Ishikawa (cell line): ENCODE measurements around the gene COG1.

ENCODE experiments used
- CREB1 ChIP-seq: IDR thresholded peaks from 2 replicates; pipeline ENCODE4 v1.6.1; 2012; ENCODE audit warnings: low read depth
- EP300 ChIP-seq: IDR thresholded peaks from 2 replicates; pipeline ENCODE4 v1.6.1; 2012; ENCODE audit warnings: borderline replicate concordance
- FOXM1 ChIP-seq: IDR thresholded peaks from 2 replicates; pipeline ENCODE4 v1.6.1; 2012; ENCODE audit warnings: low read depth, borderline replicate concordance
- RAD21 ChIP-seq: IDR thresholded peaks from 2 replicates; pipeline ENCODE4 v1.6.1; 2012; ENCODE audit warnings: low read depth
- TEAD4 ChIP-seq: IDR thresholded peaks from 2 replicates; pipeline ENCODE4 v1.6.1; 2012
- YY1 ChIP-seq: IDR thresholded peaks from 2 replicates; pipeline ENCODE4 v1.6.1; 2012; ENCODE audit warnings: low read depth
- TF ChIP-seq, protein P1 (sequence below): IDR thresholded peaks from 2 replicates; pipeline ENCODE4 v1.6.1; 2012; ENCODE audit warnings: low read depth, mild to moderate bottlenecking

- TF ChIP-seq RAD21 (no peak), EP300 (no peak), YY1 (no peak), CREB1 (no peak), TEAD4 (no peak), FOXM1 (no peak)
- TF ChIP-seq, protein P1, sequence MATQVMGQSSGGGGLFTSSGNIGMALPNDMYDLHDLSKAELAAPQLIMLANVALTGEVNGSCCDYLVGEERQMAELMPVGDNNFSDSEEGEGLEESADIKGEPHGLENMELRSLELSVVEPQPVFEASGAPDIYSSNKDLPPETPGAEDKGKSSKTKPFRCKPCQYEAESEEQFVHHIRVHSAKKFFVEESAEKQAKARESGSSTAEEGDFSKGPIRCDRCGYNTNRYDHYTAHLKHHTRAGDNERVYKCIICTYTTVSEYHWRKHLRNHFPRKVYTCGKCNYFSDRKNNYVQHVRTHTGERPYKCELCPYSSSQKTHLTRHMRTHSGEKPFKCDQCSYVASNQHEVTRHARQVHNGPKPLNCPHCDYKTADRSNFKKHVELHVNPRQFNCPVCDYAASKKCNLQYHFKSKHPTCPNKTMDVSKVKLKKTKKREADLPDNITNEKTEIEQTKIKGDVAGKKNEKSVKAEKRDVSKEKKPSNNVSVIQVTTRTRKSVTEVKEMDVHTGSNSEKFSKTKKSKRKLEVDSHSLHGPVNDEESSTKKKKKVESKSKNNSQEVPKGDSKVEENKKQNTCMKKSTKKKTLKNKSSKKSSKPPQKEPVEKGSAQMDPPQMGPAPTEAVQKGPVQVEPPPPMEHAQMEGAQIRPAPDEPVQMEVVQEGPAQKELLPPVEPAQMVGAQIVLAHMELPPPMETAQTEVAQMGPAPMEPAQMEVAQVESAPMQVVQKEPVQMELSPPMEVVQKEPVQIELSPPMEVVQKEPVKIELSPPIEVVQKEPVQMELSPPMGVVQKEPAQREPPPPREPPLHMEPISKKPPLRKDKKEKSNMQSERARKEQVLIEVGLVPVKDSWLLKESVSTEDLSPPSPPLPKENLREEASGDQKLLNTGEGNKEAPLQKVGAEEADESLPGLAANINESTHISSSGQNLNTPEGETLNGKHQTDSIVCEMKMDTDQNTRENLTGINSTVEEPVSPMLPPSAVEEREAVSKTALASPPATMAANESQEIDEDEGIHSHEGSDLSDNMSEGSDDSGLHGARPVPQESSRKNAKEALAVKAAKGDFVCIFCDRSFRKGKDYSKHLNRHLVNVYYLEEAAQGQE, result no peak
Observed at GRCh38 chr17:73250851-73251640, 58.2 kb downstream of the COG1 start.
